Neural cell (in vitro differentiated cells): ENCODE results near the gene MAGT1. TPM values are rescaled to one million over a fixed set of nuclear protein-coding genes. Genes with fewer than 3 reads are reported as not detected.
"Not testable (repeated sequence)": the region's sequence is repeated elsewhere in the genome, so short reads cannot be mapped to it uniquely, and the experiment has no call there.

Experiments
- H2AFZ ChIP-seq: fragments of 200-600, 300-800 bp; sonication (generic), shearing (Covaris generic); 2 replicates; pipeline ENCODE4 v1.6.0; 2014; ENCODE audit warnings: low read depth, mild to moderate bottlenecking, antibody characterized with exemption, low read length, moderate library complexity
- H3F3A ChIP-seq: fragments of 200-600 bp; shearing (Covaris generic); 2 replicates; pipeline ENCODE4 v1.6.1; 2016; ENCODE audit warnings: mild to moderate bottlenecking, moderate library complexity, mixed read lengths, antibody characterized with exemption, low read length; ENCODE audit not compliant: insufficient read depth, poor library complexity, severe bottlenecking
- H3K27ac ChIP-seq: fragments of 200-600, 300-800 bp; sonication (generic), shearing (Covaris generic); 2 replicates; pipeline ENCODE4 v1.5.1; 2014; ENCODE audit warnings: mild to moderate bottlenecking, low read length, moderate library complexity
- H3K27me3 ChIP-seq: fragments of 300-800, 200-600 bp; sonication (generic), shearing (Covaris generic); 2 replicates; pipeline ENCODE4 v1.6.0; 2014; ENCODE audit warnings: mild to moderate bottlenecking, low read depth, low read length, moderate library complexity; ENCODE audit not compliant: insufficient read depth
- H3K36me3 ChIP-seq: fragments of 300-800, 200-600 bp; sonication (generic), shearing (Covaris generic); 2 replicates; pipeline ENCODE4 v1.5.1; 2014; ENCODE audit warnings: mild to moderate bottlenecking, antibody characterized with exemption, low read length, moderate library complexity; ENCODE audit not compliant: insufficient read depth
- H3K4me2 ChIP-seq: fragments of 300-800, 200-600 bp; sonication (generic), shearing (Covaris generic); 2 replicates; pipeline ENCODE4 v1.6.0; 2014; ENCODE audit warnings: mild to moderate bottlenecking, low read length
- H3K4me3 ChIP-seq: fragments of 300-800, 200-600 bp; sonication (generic), shearing (Covaris generic); 2 replicates; pipeline ENCODE4 v1.5.1; 2014; ENCODE audit warnings: mild to moderate bottlenecking, low read length, moderate library complexity
- H3K79me2 ChIP-seq: fragments of 200-600 bp; shearing (Covaris generic); replicated peaks from 2 replicates; pipeline ENCODE4 v1.6.0; 2014; ENCODE audit warnings: mild to moderate bottlenecking, low read length, moderate library complexity; ENCODE audit not compliant: insufficient read depth
- H3K9ac ChIP-seq: fragments of 300-800, 200-600 bp; sonication (generic), shearing (Covaris generic); 2 replicates; pipeline ENCODE4 v1.6.1; 2016; ENCODE audit warnings: mild to moderate bottlenecking, low read length, mixed read lengths
- H3K9me2 ChIP-seq: fragments of 200-600 bp; shearing (Covaris generic); 2 replicates; pipeline ENCODE4 v1.6.1; 2016; ENCODE audit warnings: mild to moderate bottlenecking, low read length, mixed read lengths; ENCODE audit not compliant: insufficient read depth
- H3K9me3 ChIP-seq: fragments of 200-600, 300-800 bp; sonication (generic), shearing (Covaris generic); 2 replicates; pipeline ENCODE4 v1.6.1; 2016; ENCODE audit warnings: mild to moderate bottlenecking, mixed run types, low read length, moderate library complexity, mixed read lengths
- H4K20me1 ChIP-seq: fragments of 200-600 bp; shearing (Covaris generic); 2 replicates; pipeline ENCODE4 v1.6.1; 2016; ENCODE audit warnings: mild to moderate bottlenecking, mixed run types; ENCODE audit not compliant: insufficient read depth
- CTCF ChIP-seq: fragments of 450-650 bp; IDR thresholded peaks from 2 replicates; pipeline ENCODE4 v1.5.1; 2014; ENCODE audit warnings: antibody characterized with exemption, mild to moderate bottlenecking, moderate library complexity; ENCODE audit not compliant: poor library complexity, severe bottlenecking
- EP300 ChIP-seq: fragments of 450-650 bp; conservative IDR thresholded peaks from 2 replicates; pipeline ENCODE4 v1.6.1; 2014; ENCODE audit warnings: antibody characterized with exemption, mild to moderate bottlenecking, moderate library complexity; ENCODE audit not compliant: poor library complexity, severe bottlenecking
- EZH2 ChIP-seq: fragments of 200-600, 300-800 bp; shearing (Covaris generic), sonication (generic); IDR thresholded peaks from 2 replicates; pipeline ENCODE4 v1.6.1; 2014; ENCODE audit warnings: antibody characterized with exemption, low read length, borderline replicate concordance, mild to moderate bottlenecking; ENCODE audit not compliant: insufficient read depth, poor library complexity, severe bottlenecking
- MXI1 ChIP-seq: fragments of 450-650 bp; conservative IDR thresholded peaks from 2 replicates; pipeline ENCODE4 v1.6.1; 2014; ENCODE audit warnings: antibody characterized with exemption, mild to moderate bottlenecking; ENCODE audit not compliant: poor library complexity, severe bottlenecking
- POLR2AphosphoS5 ChIP-seq: IDR thresholded peaks from 2 replicates; pipeline ENCODE4 v1.6.1; 2012
- RAD21 ChIP-seq: fragments of 450-650 bp; conservative IDR thresholded peaks from 2 replicates; pipeline ENCODE4 v1.6.1; 2014; ENCODE audit warnings: antibody characterized with exemption, mild to moderate bottlenecking, moderate library complexity
- REST ChIP-seq: IDR thresholded peaks from 2 replicates; pipeline ENCODE4 v1.6.1; 2012; ENCODE audit warnings: borderline replicate concordance
- SMC3 ChIP-seq: fragments of 450-650 bp; conservative IDR thresholded peaks from 2 replicates; pipeline ENCODE4 v1.6.1; 2014; ENCODE audit warnings: antibody characterized with exemption, mild to moderate bottlenecking, moderate library complexity; ENCODE audit not compliant: poor library complexity
- TAF1 ChIP-seq: IDR thresholded peaks from 2 replicates; pipeline ENCODE4 v1.6.1; 2012; ENCODE audit warnings: low read depth
- polyA plus RNA-seq: library from polyadenylated mRNA; depleted of rRNA; stranded (reverse); fragments of >200 nt; gene quantifications from 2 replicates; pipeline ENCODE4 v1.2.3, GENCODE V29; 2014

Gene MAGT1
- polyA plus RNA-seq, 1 donor from 2014 or later, result 3.6 TPM

- H3K4me2 ChIP-seq, result no peak overlapping the region
- H3K9ac ChIP-seq, result no peak overlapping the region
- no peak overlapping the region for H2AFZ ChIP-seq
- H3K36me3 ChIP-seq, result no peaks in the 10 kb centered on the region
- no peaks in the 10 kb centered on the region for H3F3A ChIP-seq
- H3K9me3 ChIP-seq, result no peaks in the 10 kb centered on the region
- no peaks in the 10 kb centered on the region for H4K20me1 ChIP-seq
- H3K4me3 ChIP-seq, result no peak overlapping the region
- H3K27ac ChIP-seq, result no peak overlapping the region
- H3K27me3 ChIP-seq, result no peaks in the 10 kb centered on the region
- no peaks in the 10 kb centered on the region for H3K9me2 ChIP-seq
- H3K79me2 ChIP-seq, result no peaks in the 10 kb centered on the region
- TF ChIP-seq EZH2 (no peak), EP300 (no peak), MXI1 (no peak), CTCF (no peak), REST (no peak), RAD21 (no peak), POLR2AphosphoS5 (no peak), TAF1 (no peak), SMC3 (no peak)
Observed at GRCh38 chrX:77922787-77923186, 27.6 kb upstream of the MAGT1 start.

GRCh38 chrX:77919370-77919769 is 24.1 kb upstream of the MAGT1 start:
- H3F3A ChIP-seq, H4K20me1 ChIP-seq, H2AFZ ChIP-seq, H3K9me3 ChIP-seq, H3K9ac ChIP-seq, H3K27ac ChIP-seq, H3K4me3 ChIP-seq, H3K79me2 ChIP-seq, H3K36me3 ChIP-seq, H3K9me2 ChIP-seq, H3K4me2 ChIP-seq, H3K27me3 ChIP-seq: not testable (repeated sequence)

GRCh38 chrX:77918568-77918967 is 23.3 kb upstream of the MAGT1 start:
- Histone ChIP-seq H3F3A (no peaks in the 10 kb centered on the region), H3K27me3 (no peaks in the 10 kb centered on the region)

More at GRCh38 chrX:77918568-77918967, 23.3 kb upstream of the MAGT1 start:
- H3K9me2 ChIP-seq, result no peaks in the 10 kb centered on the region
- peaks cover 1% of the 10 kb centered on the region for H3K79me2 ChIP-seq
- no peak overlapping the region for H3K4me3 ChIP-seq
- H3K9ac ChIP-seq, result no peak overlapping the region
- H4K20me1 ChIP-seq, result no peaks in the 10 kb centered on the region
- H3K4me2 ChIP-seq, result no peak overlapping the region
- no peaks in the 10 kb centered on the region for H3K36me3 ChIP-seq
- no peak for TF ChIP-seq RAD21
- TF ChIP-seq CTCF, result no peak
- TF ChIP-seq SMC3, result no peak
- TF ChIP-seq POLR2AphosphoS5, result no peak
- no peak for TF ChIP-seq EP300
- TF ChIP-seq REST, result no peak
- no peak for TF ChIP-seq MXI1
- no peak for TF ChIP-seq TAF1
- no peak for TF ChIP-seq EZH2
- H2AFZ ChIP-seq, result no peak overlapping the region
- no peak overlapping the region for H3K27ac ChIP-seq
- no peaks in the 10 kb centered on the region for H3K9me3 ChIP-seq
